H1 (cell line): ENCODE results near the gene RRP12. TPM values are rescaled to one million over a fixed set of nuclear protein-coding genes. Genes with fewer than 3 reads are reported as not detected.

Experiments used
- CTCF ChIA-PET: fragments of 300-600 bp; sonication (Branson Sonifier 250); formaldehyde crosslinking; loops from one replicate; lab custom pipeline; 2021; ENCODE audit not compliant: partially characterized antibody; lab: Charles Lee
- POLR2A ChIA-PET: fragments of 300-600 bp; sonication (Branson Sonifier 250); formaldehyde crosslinking; loops from one replicate; lab custom pipeline; 2021; ENCODE audit warnings: inconsistent platforms; ENCODE audit not compliant: partially characterized antibody; lab: Charles Lee
- DNase-seq, 2 experiments: peaks; one replicate each; pipeline versions ENCODE4 v3.0.0 to v3.0.0-alpha.2; 2010 to 2022; ENCODE audit warnings: low spot score in 2 of 2, low read depth in 1 of 2, mixed read lengths in 1 of 2
- FAIRE-seq: peaks from 2 replicates; lab custom pipeline; 2011; peaks lifted over from hg19 to GRCh38; lab: Jason Lieb, UNC
- H2AFZ ChIP-seq: 2 replicates; pipeline ENCODE4 v1.8.1; 2012; ENCODE audit warnings: low read length, inconsistent platforms
- H2AK5ac ChIP-seq: 2 replicates; pipeline ENCODE4 v1.6.1; 2013; ENCODE audit warnings: low read depth, low read length
- H2BK120ac ChIP-seq: replicated peaks from 2 replicates; pipeline ENCODE3; 2013; ENCODE audit warnings: low read depth, low read length, inconsistent platforms
- H2BK12ac ChIP-seq: 2 replicates; pipeline ENCODE4 v1.6.1; 2013; ENCODE audit warnings: low read depth, low read length
- H2BK15ac ChIP-seq: 2 replicates; pipeline ENCODE4 v1.6.1; 2013; ENCODE audit warnings: low read length
- H2BK20ac ChIP-seq: 2 replicates; pipeline ENCODE4 v1.6.1; 2013; ENCODE audit warnings: low read length
- H2BK5ac ChIP-seq: 2 replicates; pipeline ENCODE4 v1.6.1; 2013; ENCODE audit warnings: low read depth, low read length
- H3K14ac ChIP-seq: 2 replicates; pipeline ENCODE4 v1.6.1; 2013; ENCODE audit warnings: inconsistent platforms; ENCODE audit not compliant: insufficient read length
- H3K18ac ChIP-seq: 2 replicates; pipeline ENCODE4 v1.6.1; 2013; ENCODE audit warnings: low read length; ENCODE audit errors: extremely low read depth
- H3K23ac ChIP-seq: 2 replicates; pipeline ENCODE4 v1.6.1; 2013; ENCODE audit warnings: inconsistent platforms; ENCODE audit not compliant: insufficient read length
- H3K23me2 ChIP-seq: 2 replicates; pipeline ENCODE4 v1.6.1; 2013; ENCODE audit warnings: low read depth, low read length
- H3K27ac ChIP-seq: 2 replicates; pipeline ENCODE4 v1.6.1; 2011; ENCODE audit warnings: low read depth, low read length, inconsistent platforms
- H3K27me3 ChIP-seq, 4 experiments: replicated peaks in 1 of 4; 1 replicate in 1 of 4; 2 replicates in 3 of 4; pipeline versions ENCODE4 v1.6.1 to v1.8.1; 2011 to 2013; ENCODE audit warnings: low read length in 3 of 4, mild to moderate bottlenecking in 3 of 4, inconsistent platforms in 2 of 4, mixed read lengths in 2 of 4, moderate library complexity in 1 of 4; ENCODE audit not compliant: control insufficient read depth in 3 of 4, insufficient read depth in 3 of 4; ENCODE audit errors: extremely low read depth in 1 of 4
- H3K36me3 ChIP-seq, 4 experiments: 2 replicates each; pipeline versions ENCODE4 v1.6.1 to v1.8.1; 2011 to 2013; ENCODE audit warnings: mild to moderate bottlenecking in 4 of 4, low read length in 3 of 4, moderate library complexity in 2 of 4, control low read depth in 1 of 4, inconsistent platforms in 1 of 4; ENCODE audit not compliant: insufficient read depth in 4 of 4, control insufficient read depth in 2 of 4
- H3K4ac ChIP-seq: replicated peaks from 2 replicates; pipeline ENCODE3; 2013; ENCODE audit warnings: low read length, low read depth, mixed read lengths, inconsistent platforms; ENCODE audit not compliant: insufficient read length
- H3K4me1 ChIP-seq, 4 experiments: replicated peaks in 1 of 4; 1 replicate in 1 of 4; 2 replicates in 3 of 4; pipeline versions ENCODE4 v1.6.1 to v1.8.1; 2011 to 2013; ENCODE audit warnings: low read length in 3 of 4, inconsistent platforms in 2 of 4, mixed read lengths in 1 of 4; ENCODE audit not compliant: insufficient read depth in 4 of 4, control insufficient read depth in 3 of 4
- H3K4me2 ChIP-seq, 2 experiments: 2 replicates each; pipeline versions ENCODE4 v1.6.1 to v1.8.1; 2011 to 2013; ENCODE audit warnings: low read depth in 2 of 2, low read length in 2 of 2, control low read depth in 1 of 2, inconsistent platforms in 1 of 2, mild to moderate bottlenecking in 1 of 2; ENCODE audit not compliant: insufficient read depth in 1 of 2
- H3K4me3 ChIP-seq, 4 experiments: fragments of 200-600, 300-600 bp in 1 of 4; sonication (generic), shearing (Covaris generic), sonication (Bioruptor Twin) in 1 of 4; 2 replicates each; pipeline versions ENCODE4 v1.5.1 to v1.8.1; 2011 to 2016; ENCODE audit warnings: low read length in 4 of 4, low read depth in 3 of 4, control low read depth in 2 of 4, inconsistent platforms in 2 of 4, mild to moderate bottlenecking in 2 of 4, mixed read lengths in 1 of 4, moderate library complexity in 1 of 4; ENCODE audit not compliant: insufficient read depth in 2 of 4; ENCODE audit errors: extremely low read depth in 1 of 4
- H3K56ac ChIP-seq: replicated peaks from 2 replicates; pipeline ENCODE3; 2013; ENCODE audit warnings: low read depth, mild to moderate bottlenecking, mixed read lengths, low read length, inconsistent platforms; ENCODE audit not compliant: insufficient read length
- H3K79me1 ChIP-seq: 2 replicates; pipeline ENCODE4 v1.6.1; 2013; ENCODE audit warnings: low read depth, low read length, control low read depth
- H3K79me2 ChIP-seq, 2 experiments: 2 replicates each; pipeline versions ENCODE4 v1.6.1 to v1.8.1; 2012 to 2013; ENCODE audit warnings: low read length in 2 of 2, mild to moderate bottlenecking in 2 of 2, inconsistent platforms in 1 of 2; ENCODE audit not compliant: insufficient read depth in 2 of 2, control insufficient read depth in 1 of 2
- H3K9ac ChIP-seq, 4 experiments: replicated peaks in 1 of 4; 1 replicate in 1 of 4; 2 replicates in 3 of 4; pipeline versions ENCODE4 v1.6.1 to v1.8.1; 2011 to 2013; ENCODE audit warnings: low read depth in 3 of 4, low read length in 3 of 4, control low read depth in 2 of 4, mild to moderate bottlenecking in 2 of 4, moderate library complexity in 2 of 4, inconsistent platforms in 1 of 4; ENCODE audit errors: extremely low read depth in 1 of 4
- H3K9me3 ChIP-seq, 2 experiments: 2 replicates each; pipeline versions ENCODE4 v1.6.1 to v1.8.1; 2012 to 2013; ENCODE audit warnings: mild to moderate bottlenecking in 2 of 2, moderate library complexity in 2 of 2, control low read depth in 1 of 2, inconsistent platforms in 1 of 2, low read depth in 1 of 2, low read length in 1 of 2, mixed read lengths in 1 of 2; ENCODE audit not compliant: insufficient read depth in 2 of 2
- H4K20me1 ChIP-seq, 2 experiments: replicated peaks in 1 of 2; 2 replicates each; pipeline versions ENCODE3 to v1.8.1; 2011 to 2013; ENCODE audit warnings: inconsistent platforms in 2 of 2, low read length in 2 of 2, mild to moderate bottlenecking in 1 of 2; ENCODE audit not compliant: insufficient read depth in 2 of 2, control insufficient read depth in 1 of 2
- H4K5ac ChIP-seq: 2 replicates; pipeline ENCODE4 v1.6.1; 2013; ENCODE audit warnings: low read length, low read depth, mixed read lengths, inconsistent platforms; ENCODE audit not compliant: insufficient read length
- H4K8ac ChIP-seq: 2 replicates; pipeline ENCODE4 v1.8.0; 2013; ENCODE audit warnings: mild to moderate bottlenecking, moderate library complexity, low read length, inconsistent platforms; ENCODE audit not compliant: insufficient read depth; ENCODE audit errors: extremely low read depth
- H4K91ac ChIP-seq: replicated peaks from 2 replicates; pipeline ENCODE3; 2013; ENCODE audit warnings: low read length, mixed read lengths, inconsistent platforms; ENCODE audit not compliant: insufficient read length
- HDAC2 ChIP-seq, 2 experiments: fragments of 300-600 bp in 1 of 2; sonication (generic) in 1 of 2; IDR thresholded peaks; 2 replicates each; pipeline ENCODE4 v1.6.1; 2011 to 2012; ENCODE audit warnings: low read depth in 2 of 2, low read length in 2 of 2, mild to moderate bottlenecking in 2 of 2, moderate library complexity in 2 of 2, borderline replicate concordance in 1 of 2, inconsistent platforms in 1 of 2
- JUND ChIP-seq: IDR thresholded peaks from 2 replicates; pipeline ENCODE4 v1.6.1; 2011; ENCODE audit warnings: mild to moderate bottlenecking, improper control_type of control experiment, low read length
- TAF7 ChIP-seq: optimal IDR thresholded peaks from 2 replicates; pipeline ENCODE3; 2011; ENCODE audit warnings: low read depth, mild to moderate bottlenecking, inconsistent platforms, low read length, moderate library complexity, borderline replicate concordance
- WGBS, 2 experiments: shearing (Covaris generic) in 1 of 2; methylation state at CpG; one replicate each; pipeline versions ENCODE4 v1.1.6 to v1.1.7; 2013 to 2015; ENCODE audit warnings: low lambda C conversion rate in 2 of 2, mixed read lengths in 2 of 2, inconsistent platforms in 1 of 2, low coverage in 1 of 2, missing lambda C conversion rate in 1 of 2; ENCODE audit not compliant: insufficient replicate concordance in 2 of 2, insufficient coverage in 1 of 2, insufficient read length in 1 of 2; ENCODE audit errors: extremely low coverage in 1 of 2, missing lambda C conversion rate in 1 of 2; 5-methylcytosine and 5-hydroxymethylcytosine counted together
- polyA plus RNA-seq, 7 experiments: library from polyadenylated mRNA; depleted of rRNA in 3 of 7; stranded (reverse) in 5 of 7; unstranded in 2 of 7; fragments of >200 nt in 5 of 7; fragments of 200-250 nt in 2 of 7; gene quantifications; 1 replicate in 5 of 7; 2 replicates in 1 of 7; 4 replicates in 1 of 7; pipeline versions ENCODE4 v1.2.1 to v1.2.3, GENCODE V29; 2011 to 2013; ENCODE audit warnings: missing spikeins in 2 of 7, mixed read lengths in 2 of 7
- total RNA-seq: library from RNA; stranded (reverse); fragmentation: NEBNext Ultra II Directional; extraction: Animal tissue kit (Norgen Biotek cat#: 25700); gene quantifications from 2 replicates; pipeline ENCODE4 v1.2.1, GENCODE V29; 2021
- TF ChIP-seq, protein P1 (sequence below): IDR thresholded peaks from 2 replicates; pipeline ENCODE4 v1.6.1; 2012; ENCODE audit warnings: inconsistent platforms

Gene RRP12
- total and polyA plus RNA-seq, 2 of the 8 experiments (the other 6 are each of a cell fraction or from before 2014, with no cell fraction given) = 21.0 to 65.8 TPM

GRCh38 chr10:97406064-97406463 lies 4.9 kb upstream of the RRP12 start:
- no peak overlapping the region for H2BK12ac ChIP-seq
- H4K5ac ChIP-seq = no peak overlapping the region
- H4K8ac ChIP-seq = no peak overlapping the region
- H3K27ac ChIP-seq = no peak overlapping the region
- no peak overlapping the region for H2BK5ac ChIP-seq
- no peak overlapping the region for H3K9ac ChIP-seq
- WGBS, 2 experiments = 86% methylated on average over 3 of the region's 3 CpGs; no CpG with 5 or more reads in 1 of the 2 experiments
- FAIRE-seq = no peak
- no peaks in the 10 kb centered on the region for H3K79me2 ChIP-seq
- peaks cover 0 to 2% (median 0%) of the 10 kb centered on the region in 4 experiments; a peak in 1 of 7 replicates for H3K4me1 ChIP-seq
- no peaks in the 10 kb centered on the region for H3K9me3 ChIP-seq
- H3K4me2 ChIP-seq = no peak overlapping the region
- POLR2A ChIA-PET = interaction anchor here (0.7 to 3.2 kb wide), 6 partner anchors 13 to 41 kb away, joined by 3 to 13 read pairs (median 4); no protein-coding TSS in a partner anchor
- H3K4me3 ChIP-seq = no peak overlapping the region
- H3K56ac ChIP-seq = no peak overlapping the region
- H3K18ac ChIP-seq = no peak overlapping the region
- no peak overlapping the region for H3K4ac ChIP-seq
- peaks cover 2% of the 10 kb centered on the region for H3K23me2 ChIP-seq
- no peaks in the 10 kb centered on the region for H3K27me3 ChIP-seq
- H3K14ac ChIP-seq = no peak overlapping the region
- TF ChIP-seq, protein P1, sequence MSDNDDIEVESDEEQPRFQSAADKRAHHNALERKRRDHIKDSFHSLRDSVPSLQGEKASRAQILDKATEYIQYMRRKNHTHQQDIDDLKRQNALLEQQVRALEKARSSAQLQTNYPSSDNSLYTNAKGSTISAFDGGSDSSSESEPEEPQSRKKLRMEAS = no peak
- TF ChIP-seq TAF7 (no peak), JUND (no peak), HDAC2 (IDR thresholded peaks at IDR 0.05; ENCODE audit: borderline replicate concordance in 1 of 2, low read depth in 2 of 2, low read length in 2 of 2) (no peak)
- H3K79me1 ChIP-seq = no peaks in the 10 kb centered on the region; the same call in 1 of the 2 replicates
- no peak overlapping the region for H2AFZ ChIP-seq
- CTCF ChIA-PET = interaction anchor here (0.7 to 9.8 kb wide), 15 partner anchors 9 to 535 kb away, joined by 3 to 128 read pairs (median 4); partner anchors contain the start of genes EXOSC1, PGAM1 and ZDHHC16
- no peak overlapping the region for H2BK20ac ChIP-seq
- no peaks in the 10 kb centered on the region for H3K36me3 ChIP-seq
- H2BK120ac ChIP-seq = no peak overlapping the region
- no peaks in the 10 kb centered on the region for H4K20me1 ChIP-seq
- no peak overlapping the region for H3K23ac ChIP-seq
- H2BK15ac ChIP-seq = no peak overlapping the region
- no peak overlapping the region for H4K91ac ChIP-seq
- H2AK5ac ChIP-seq = no peak overlapping the region
- no peak for DNase-seq
